ENCODE measurements around the gene ARL11.

- no peak for TF ChIP-seq POLR2A (IDR thresholded peaks at IDR 0.05; ENCODE audit: low read length)
- no peak for TF ChIP-seq GATA1 (IDR thresholded peaks at IDR 0.05; ENCODE audit: low read depth, low read length)
Observed at GRCh38 chr13:49679246-49679645, 50.9 kb downstream of the ARL11 start.

Measured in erythroblast (primary cell).